Measurements from ENCODE around the gene CRKL.

Gene CRKL

GRCh38 chr22:20957102-20957682 is 40.0 kb downstream of the CRKL start:
- peaks cover 23% of the 10 kb centered on the region for H3K36me3 ChIP-seq (ENCODE audit: insufficient read depth, low read length)
- no peaks in the 10 kb centered on the region for H3K27me3 ChIP-seq (ENCODE audit: insufficient read depth, low read length, poor library complexity, severe bottlenecking)
- no peak overlapping the region for H3K4me2 ChIP-seq (ENCODE audit: low read depth, low read length, poor library complexity, severe bottlenecking)
- H3K9me3 ChIP-seq (ENCODE audit: insufficient read depth, low read depth, low read length): no peaks in the 10 kb centered on the region
- no peak overlapping the region for H3K4me3 ChIP-seq (ENCODE audit: low read length, poor library complexity, severe bottlenecking)
- H3K9me2 ChIP-seq (replicated peaks; ENCODE audit: low read depth, low read length): no peaks in the 10 kb centered on the region
- no peaks in the 10 kb centered on the region for H3K4me1 ChIP-seq (ENCODE audit: insufficient read depth, low read length, poor library complexity, severe bottlenecking)
- no peak overlapping the region for H3K9ac ChIP-seq (ENCODE audit: low read depth, low read length, poor library complexity, severe bottlenecking)
- H4K20me1 ChIP-seq (ENCODE audit: insufficient read depth, low read length, poor library complexity, severe bottlenecking): peaks cover 7% of the 10 kb centered on the region
- no peak overlapping the region for H2AFZ ChIP-seq (ENCODE audit: low read length)
- peaks cover 5% of the 10 kb centered on the region; the same call in 1 of the 2 replicates for H3K79me2 ChIP-seq (ENCODE audit: insufficient read depth, low read length)
- no peaks in the 10 kb centered on the region for H3F3A ChIP-seq (ENCODE audit: low read depth)
- TF ChIP-seq EZH2phosphoT487 (IDR thresholded peaks at IDR 0.05; ENCODE audit: borderline replicate concordance): no peak
- TF ChIP-seq, protein P1, sequence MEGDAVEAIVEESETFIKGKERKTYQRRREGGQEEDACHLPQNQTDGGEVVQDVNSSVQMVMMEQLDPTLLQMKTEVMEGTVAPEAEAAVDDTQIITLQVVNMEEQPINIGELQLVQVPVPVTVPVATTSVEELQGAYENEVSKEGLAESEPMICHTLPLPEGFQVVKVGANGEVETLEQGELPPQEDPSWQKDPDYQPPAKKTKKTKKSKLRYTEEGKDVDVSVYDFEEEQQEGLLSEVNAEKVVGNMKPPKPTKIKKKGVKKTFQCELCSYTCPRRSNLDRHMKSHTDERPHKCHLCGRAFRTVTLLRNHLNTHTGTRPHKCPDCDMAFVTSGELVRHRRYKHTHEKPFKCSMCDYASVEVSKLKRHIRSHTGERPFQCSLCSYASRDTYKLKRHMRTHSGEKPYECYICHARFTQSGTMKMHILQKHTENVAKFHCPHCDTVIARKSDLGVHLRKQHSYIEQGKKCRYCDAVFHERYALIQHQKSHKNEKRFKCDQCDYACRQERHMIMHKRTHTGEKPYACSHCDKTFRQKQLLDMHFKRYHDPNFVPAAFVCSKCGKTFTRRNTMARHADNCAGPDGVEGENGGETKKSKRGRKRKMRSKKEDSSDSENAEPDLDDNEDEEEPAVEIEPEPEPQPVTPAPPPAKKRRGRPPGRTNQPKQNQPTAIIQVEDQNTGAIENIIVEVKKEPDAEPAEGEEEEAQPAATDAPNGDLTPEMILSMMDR (conservative IDR thresholded peaks at IDR 0.05; ENCODE audit: low read length): no peak

DNA sequence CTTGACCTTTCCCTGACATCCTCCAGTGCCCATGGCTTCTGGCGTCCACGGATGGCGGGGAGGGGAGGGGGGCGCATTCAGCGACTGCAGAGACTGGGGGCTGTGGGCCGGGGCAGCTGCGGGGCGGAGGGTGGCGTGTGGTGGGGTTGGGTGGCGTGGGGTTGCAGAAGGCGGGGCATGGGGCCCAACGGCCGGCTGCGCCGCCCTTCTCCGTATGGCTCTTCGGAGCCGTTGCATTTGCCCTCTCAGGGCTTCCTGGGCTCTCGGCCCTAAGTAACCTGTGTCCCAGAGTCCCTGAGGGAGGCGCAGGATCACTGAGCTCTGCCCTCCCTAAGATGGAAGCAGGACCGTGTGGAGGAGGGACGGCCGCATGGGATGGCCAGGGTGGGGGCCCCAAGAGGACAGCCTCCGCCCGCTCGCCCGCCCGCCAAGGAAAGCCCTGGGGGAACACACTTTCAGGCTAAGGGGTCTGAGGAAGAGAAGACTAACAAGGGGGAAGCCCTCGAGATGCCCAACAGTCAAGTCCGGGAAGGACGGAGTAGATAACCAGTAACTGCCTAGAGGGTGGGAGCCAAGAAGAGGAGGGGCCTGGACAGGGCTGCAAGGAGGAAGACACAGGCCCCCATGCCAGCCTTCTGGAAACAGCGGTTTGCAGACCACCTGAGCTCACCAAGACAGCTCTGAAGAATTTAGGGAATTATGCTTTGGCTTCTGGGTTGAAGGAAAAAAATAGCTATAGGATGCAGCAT is 40.6 kb downstream of the CRKL start:
- H3K9me2 ChIP-seq (replicated peaks; ENCODE audit: low read depth, low read length): no peaks in the 10 kb centered on the region
- H3K27me3 ChIP-seq (ENCODE audit: insufficient read depth, low read length, poor library complexity, severe bottlenecking): no peaks in the 10 kb centered on the region
- H3K4me3 ChIP-seq (ENCODE audit: low read length, poor library complexity, severe bottlenecking): no peak overlapping the region
- H3K79me2 ChIP-seq (ENCODE audit: insufficient read depth, low read length): no peaks in the 10 kb centered on the region
- no peak overlapping the region for H3K4me2 ChIP-seq (ENCODE audit: low read depth, low read length, poor library complexity, severe bottlenecking)
- H2AFZ ChIP-seq (ENCODE audit: low read length): no peak overlapping the region
- H3K9ac ChIP-seq (ENCODE audit: low read depth, low read length, poor library complexity, severe bottlenecking): no peak overlapping the region
- H4K20me1 ChIP-seq (ENCODE audit: insufficient read depth, low read length, poor library complexity, severe bottlenecking): peaks cover under 1% of the 10 kb centered on the region
- H3K9me3 ChIP-seq (ENCODE audit: insufficient read depth, low read depth, low read length): no peaks in the 10 kb centered on the region
- TF ChIP-seq, protein P1 (conservative IDR thresholded peaks at IDR 0.05; ENCODE audit: low read length): no peak
- TF ChIP-seq EZH2phosphoT487 (IDR thresholded peaks at IDR 0.05; ENCODE audit: borderline replicate concordance): no peak
- no peaks in the 10 kb centered on the region for H3F3A ChIP-seq (ENCODE audit: low read depth)
- peaks cover 16% of the 10 kb centered on the region; the same call in 1 of the 2 replicates for H3K36me3 ChIP-seq (ENCODE audit: insufficient read depth, low read length)
- H3K4me1 ChIP-seq (ENCODE audit: insufficient read depth, low read length, poor library complexity, severe bottlenecking): no peaks in the 10 kb centered on the region

- Histone ChIP-seq H3K4me3 (ENCODE audit: low read length, poor library complexity, severe bottlenecking) (no peak overlapping the region), H3K4me1 (ENCODE audit: insufficient read depth, low read length, poor library complexity, severe bottlenecking) (no peaks in the 10 kb centered on the region), H3K27me3 (ENCODE audit: insufficient read depth, low read length, poor library complexity, severe bottlenecking) (no peaks in the 10 kb centered on the region), H4K20me1 (ENCODE audit: insufficient read depth, low read length, poor library complexity, severe bottlenecking) (no peaks in the 10 kb centered on the region), H2AFZ (ENCODE audit: low read length) (no peak overlapping the region), H3K9me2 (replicated peaks; ENCODE audit: low read depth, low read length) (no peaks in the 10 kb centered on the region), H3K9ac (ENCODE audit: low read depth, low read length, poor library complexity, severe bottlenecking) (no peak overlapping the region), H3K79me2 (ENCODE audit: insufficient read depth, low read length) (no peaks in the 10 kb centered on the region), H3K9me3 (ENCODE audit: insufficient read depth, low read depth, low read length) (no peaks in the 10 kb centered on the region), H3K4me2 (ENCODE audit: low read depth, low read length, poor library complexity, severe bottlenecking) (no peak overlapping the region), H3K36me3 (ENCODE audit: insufficient read depth, low read length) (no peaks in the 10 kb centered on the region), H3F3A (ENCODE audit: low read depth) (no peaks in the 10 kb centered on the region)
- TF ChIP-seq, protein P1 (conservative IDR thresholded peaks at IDR 0.05; ENCODE audit: low read length): no peak
- no peak for TF ChIP-seq EZH2phosphoT487 (IDR thresholded peaks at IDR 0.05; ENCODE audit: borderline replicate concordance)
Measured at GRCh38 chr22:20959578-20960461, 42.6 kb downstream of the CRKL start.

Measured in Loucy (cell line).